ENCODE data around the gene PDLIM7. TPM values are rescaled to one million over a fixed set of nuclear protein-coding genes. Genes with fewer than 3 reads are reported as not detected.

PDLIM7 gene
- total and polyA plus RNA-seq, 11 donors, result 36.3 to 124 (median 52.5) TPM

DNA sequence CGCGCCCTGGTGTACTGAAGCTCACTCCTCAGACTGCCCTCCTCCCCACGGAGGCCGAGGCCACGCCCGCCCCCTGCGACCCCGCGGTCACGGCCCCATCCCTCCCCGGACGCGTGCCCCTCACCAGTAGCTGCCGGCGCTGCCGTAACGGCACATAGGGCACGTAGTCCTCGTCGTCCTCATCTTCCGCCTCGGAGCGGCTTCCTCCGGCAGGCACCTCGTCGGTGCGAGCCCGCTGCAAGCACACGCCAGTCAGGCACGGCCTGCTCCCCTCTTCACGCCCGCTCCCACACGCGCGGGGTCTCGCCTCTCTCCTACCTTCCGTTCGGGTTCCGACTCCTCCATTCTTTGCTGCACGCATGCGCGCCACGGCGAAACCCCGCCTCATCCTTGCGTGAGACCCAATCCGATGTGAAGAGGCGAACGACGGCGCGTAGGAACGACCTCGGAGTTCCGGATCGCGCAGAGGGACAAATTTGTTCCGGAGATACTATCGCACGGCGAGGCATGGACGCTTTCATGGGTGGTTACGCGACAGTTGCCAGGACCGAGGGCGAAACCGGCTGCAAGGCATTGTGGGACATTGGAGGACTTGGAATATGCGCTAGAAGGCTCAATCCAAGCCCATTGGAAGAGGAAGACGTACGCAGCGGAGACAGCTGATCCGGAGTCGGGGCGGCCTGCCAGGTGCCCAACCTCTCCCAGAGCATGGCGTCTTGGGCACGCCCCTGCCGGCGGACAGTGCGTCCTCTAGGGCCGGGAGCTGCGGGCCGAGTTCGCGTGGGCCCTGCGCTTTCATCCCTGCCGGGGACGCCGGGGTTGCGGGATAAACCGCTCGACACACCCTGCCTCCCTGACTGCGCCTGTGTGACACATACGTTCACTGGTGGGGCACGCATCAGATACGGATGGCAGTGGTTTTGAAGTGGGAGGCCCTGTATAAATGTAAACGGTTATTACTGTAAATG is 19.5 kb upstream of the PDLIM7 start, which contains the start of gene DDX41:
Gene DDX41 (minus strand): TSS at position 361 of the 968 bp plus-strand sequence. CDS start 16 bp downstream, at position 345.
- H3K4me3 ChIP-seq, result peak within 1 kb of the TSS; percentile 61 to 100 (median 88)
- DNase-seq (peak; percentile 97 to 99 (median 98)), ATAC-seq (peak; percentile 91 to 95 (median 92))
- TF ChIP-seq, protein P1, sequence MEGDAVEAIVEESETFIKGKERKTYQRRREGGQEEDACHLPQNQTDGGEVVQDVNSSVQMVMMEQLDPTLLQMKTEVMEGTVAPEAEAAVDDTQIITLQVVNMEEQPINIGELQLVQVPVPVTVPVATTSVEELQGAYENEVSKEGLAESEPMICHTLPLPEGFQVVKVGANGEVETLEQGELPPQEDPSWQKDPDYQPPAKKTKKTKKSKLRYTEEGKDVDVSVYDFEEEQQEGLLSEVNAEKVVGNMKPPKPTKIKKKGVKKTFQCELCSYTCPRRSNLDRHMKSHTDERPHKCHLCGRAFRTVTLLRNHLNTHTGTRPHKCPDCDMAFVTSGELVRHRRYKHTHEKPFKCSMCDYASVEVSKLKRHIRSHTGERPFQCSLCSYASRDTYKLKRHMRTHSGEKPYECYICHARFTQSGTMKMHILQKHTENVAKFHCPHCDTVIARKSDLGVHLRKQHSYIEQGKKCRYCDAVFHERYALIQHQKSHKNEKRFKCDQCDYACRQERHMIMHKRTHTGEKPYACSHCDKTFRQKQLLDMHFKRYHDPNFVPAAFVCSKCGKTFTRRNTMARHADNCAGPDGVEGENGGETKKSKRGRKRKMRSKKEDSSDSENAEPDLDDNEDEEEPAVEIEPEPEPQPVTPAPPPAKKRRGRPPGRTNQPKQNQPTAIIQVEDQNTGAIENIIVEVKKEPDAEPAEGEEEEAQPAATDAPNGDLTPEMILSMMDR (IDR thresholded peaks at IDR 0.05), result peak in 4 of 12 donors; percentile 8 to 20 (median 13)
- TF ChIP-seq POLR2A (IDR thresholded peaks at IDR 0.05), result peak in 1 of 2 donors; percentile 66
- no peaks in the 10 kb centered on the region for H3K9me3 ChIP-seq
- intact Hi-C loops (cut with DNase I), result loop anchor here in 3 of 10 donors (5.0 to 10.0 kb wide), 2 partner anchors 35 to 78 kb away; partner anchors contain the start of genes TMED9 (in 2 of the 3) and FAM193B (in 1 of the 3)
- H3K4me1 ChIP-seq, result peaks cover 0 to 33% (median 15%) of the 10 kb centered on the region in 12 donors
- no peaks in the 10 kb centered on the region for H3K27me3 ChIP-seq
- peak within 1 kb of the TSS; percentile 79 to 94 (median 89) for H3K27ac ChIP-seq
- H3K36me3 ChIP-seq, result peaks cover 7 to 70% (median 60%) of the 10 kb centered on the region in 9 donors
- 0 to 1% (median 0%) methylated on average over 50 to 96 of the region's 96 CpGs for WGBS, 4 donors

- no peak for TF ChIP-seq POLR2A (IDR thresholded peaks at IDR 0.05)
- TF ChIP-seq, protein P1 (IDR thresholded peaks at IDR 0.05), result no peak
- DNase-seq, result no peak
- 82 to 90% (median 87%) methylated on average over 7 of the region's 7 CpGs for WGBS, 4 donors
These were observed 18.2 kb upstream of the PDLIM7 start for GRCh38 chr5:177515580-177515979.

GRCh38 chr5:177514541-177514940 is 17.1 kb upstream of the PDLIM7 start:
- peaks cover 0 to 43% (median 15%) of the 10 kb centered on the region in 12 donors for H3K4me1 ChIP-seq
- no peak overlapping the region for H3K27ac ChIP-seq
- intact Hi-C loops (cut with DNase I), result loop anchor here in 2 of 10 donors (10.0 kb wide), 1 partner anchor 80 kb away; the partner anchor contains the start of gene TMED9 (in 2 of the 2)
- no peaks in the 10 kb centered on the region for H3K9me3 ChIP-seq
- no peak for DNase-seq
- H3K36me3 ChIP-seq, result peaks cover 7 to 64% (median 49%) of the 10 kb centered on the region in 9 donors
- ATAC-seq, result no peak
- no peaks in the 10 kb centered on the region for H3K27me3 ChIP-seq
- WGBS, 4 donors, result 94 to 98% (median 95%) methylated on average over 8 to 11 of the region's 11 CpGs
- no peak overlapping the region for H3K4me3 ChIP-seq
- TF ChIP-seq, protein P1 (IDR thresholded peaks at IDR 0.05), result no peak
- no peak for TF ChIP-seq POLR2A (IDR thresholded peaks at IDR 0.05)

More at GRCh38 chr5:177515580-177515979, 18.2 kb upstream of the PDLIM7 start:
- ATAC-seq, result no peak
- Histone ChIP-seq H3K36me3 (peaks cover 7 to 70% (median 59%) of the 10 kb centered on the region in 9 donors), H3K27me3 (no peaks in the 10 kb centered on the region), H3K4me3 (peak overlapping the region in 9 of 12 donors; percentile 75 to 100 (median 91)), H3K4me1 (peaks cover 0 to 33% (median 15%) of the 10 kb centered on the region in 12 donors), H3K27ac (no peak overlapping the region), H3K9me3 (no peaks in the 10 kb centered on the region)
- intact Hi-C loops (cut with DNase I), result loop anchor here in 3 of 10 donors (5.0 to 10.0 kb wide), 2 partner anchors 37 to 79 kb away; partner anchors contain the start of genes TMED9 (in 2 of the 3) and FAM193B (in 1 of the 3)

Data from heart left ventricle (tissue), 16 donors.